SK-N-SH treated with all-trans-retinoic acid at 6 μM for 48 hours (cell line): ENCODE data around the gene CUL5.

ENCODE experiments used
- ARNTL ChIP-seq: fragments of 450-650 bp; formaldehyde crosslinking; IDR thresholded peaks from 2 replicates; pipeline ENCODE4 v1.5.0; 2020; ENCODE audit warnings: low read depth, mild to moderate bottlenecking, moderate library complexity, borderline replicate concordance
- CSDC2 ChIP-seq: fragments of 250-450 bp; sonication (Bioruptor Pico); IDR thresholded peaks from 2 replicates; pipeline ENCODE4 v1.5.0; 2020; ENCODE audit warnings: mild to moderate bottlenecking, moderate library complexity
- PPARA ChIP-seq: fragments of 250-450 bp; sonication (Bioruptor Pico); IDR thresholded peaks from 2 replicates; pipeline ENCODE4 v1.5.0; 2020; ENCODE audit warnings: mild to moderate bottlenecking, borderline replicate concordance
- TCF4 ChIP-seq: fragments of 250-450 bp; sonication (Bioruptor Pico); IDR thresholded peaks from 2 replicates; pipeline ENCODE4 v1.8.0; 2021; ENCODE audit warnings: mild to moderate bottlenecking, moderate library complexity, borderline replicate concordance
- ZC3H10 ChIP-seq: fragments of 250-450 bp; sonication (Bioruptor Pico); IDR thresholded peaks from 2 replicates; pipeline ENCODE4 v1.5.1; 2021; ENCODE audit warnings: mild to moderate bottlenecking, moderate library complexity
- TF ChIP-seq, protein P1 (sequence below): fragments of 250-450 bp; sonication (Bioruptor Pico); IDR thresholded peaks from 2 replicates; pipeline ENCODE4 v1.5.1; 2020; ENCODE audit warnings: low read depth, mild to moderate bottlenecking, moderate library complexity

- TF ChIP-seq CSDC2 (CRISPR knock-in tag) (no peak), TCF4 (CRISPR knock-in tag) (no peak), ZC3H10 (CRISPR knock-in tag) (no peak), ARNTL (CRISPR knock-in tag) (no peak), PPARA (CRISPR knock-in tag) (no peak)
- TF ChIP-seq, protein P1, sequence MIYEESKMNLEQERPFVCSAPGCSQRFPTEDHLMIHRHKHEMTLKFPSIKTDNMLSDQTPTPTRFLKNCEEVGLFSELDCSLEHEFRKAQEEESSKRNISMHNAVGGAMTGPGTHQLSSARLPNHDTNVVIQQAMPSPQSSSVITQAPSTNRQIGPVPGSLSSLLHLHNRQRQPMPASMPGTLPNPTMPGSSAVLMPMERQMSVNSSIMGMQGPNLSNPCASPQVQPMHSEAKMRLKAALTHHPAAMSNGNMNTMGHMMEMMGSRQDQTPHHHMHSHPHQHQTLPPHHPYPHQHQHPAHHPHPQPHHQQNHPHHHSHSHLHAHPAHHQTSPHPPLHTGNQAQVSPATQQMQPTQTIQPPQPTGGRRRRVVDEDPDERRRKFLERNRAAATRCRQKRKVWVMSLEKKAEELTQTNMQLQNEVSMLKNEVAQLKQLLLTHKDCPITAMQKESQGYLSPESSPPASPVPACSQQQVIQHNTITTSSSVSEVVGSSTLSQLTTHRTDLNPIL (CRISPR knock-in tag): no peak
These were observed 127.3 kb downstream of the CUL5 start for GRCh38 chr11:108135845-108136544.
